Gastrocnemius medialis (tissue), 4 donors: ENCODE measurements around the gene TRIM67. TPM values are rescaled to one million over a fixed set of nuclear protein-coding genes. Genes with fewer than 3 reads are reported as not detected.
A peak's percentile ranks its signal among the peaks of the same experiment; 100 is the strongest.

Source experiments
- ATAC-seq, 2 donors: fragments of 150-250 bp; one replicate each; pipeline ENCODE4 v1.9.1; 2016
- DNase-seq, 2 donors: peaks; one replicate each; pipeline ENCODE4 v3.0.0-alpha.2; 2019
- H3K27ac ChIP-seq, 4 donors: fragments of 200-600 bp; sonication (generic); 1 replicate in 1 of 4; 2 replicates in 3 of 4; pipeline ENCODE4 v1.5.1; 2016 to 2018; ENCODE audit warnings: mild to moderate bottlenecking in 2 of 4, moderate library complexity in 1 of 4
- H3K27me3 ChIP-seq, 3 donors: fragments of 200-600 bp; sonication (generic) in 2 of 3; 1 replicate in 1 of 3; 2 replicates in 2 of 3; pipeline versions ENCODE4 v1.5.1 to v1.6.0; 2016 to 2019; ENCODE audit warnings: mild to moderate bottlenecking in 1 of 3, moderate library complexity in 1 of 3
- H3K36me3 ChIP-seq, 2 donors: fragments of 200-600 bp; sonication (generic) in 1 of 2; one replicate each; pipeline ENCODE4 v1.5.1; 2017 to 2018
- H3K4me1 ChIP-seq, 2 donors: fragments of 200-600 bp; sonication (generic) in 1 of 2; one replicate each; pipeline ENCODE4 v1.5.1; 2016 to 2017; ENCODE audit warnings: mild to moderate bottlenecking in 2 of 2
- H3K4me3 ChIP-seq, 4 donors: fragments of 200-600 bp; sonication (generic) in 3 of 4; 1 replicate in 1 of 4; 2 replicates in 3 of 4; pipeline ENCODE4 v1.5.1; 2016 to 2019; ENCODE audit warnings: mild to moderate bottlenecking in 2 of 4
- H3K9me3 ChIP-seq, 3 donors: fragments of 200-600 bp; sonication (generic) in 2 of 3; 1 replicate in 1 of 3; 2 replicates in 2 of 3; pipeline ENCODE4 v1.5.1; 2016 to 2019
- CTCF ChIP-seq, 5 experiments: fragments of 450-650 bp in 3 of 5; fragments of 200-600 bp in 2 of 5; sonication (generic) in 2 of 5; IDR thresholded peaks in 4 of 5; conservative IDR thresholded peaks in 1 of 5; 1 replicate in 4 of 5; 2 replicates in 1 of 5; pipeline ENCODE4 v1.5.1; 2016 to 2019; ENCODE audit warnings: antibody characterized with exemption in 5 of 5, mild to moderate bottlenecking in 3 of 5, moderate library complexity in 3 of 5
- POLR2A ChIP-seq, 2 donors: fragments of 450-650 bp; IDR thresholded peaks; one replicate each; pipeline ENCODE4 v1.6.1; 2017; ENCODE audit warnings: antibody characterized with exemption in 2 of 2, mild to moderate bottlenecking in 2 of 2, moderate library complexity in 2 of 2
- in situ Hi-C, 4 donors: fragments of 200-750 bp; cut with MboI; loops; one replicate each; pipeline versions ENCODE4 v1.15.0 to v1.8.0; 2017; ENCODE audit warnings: low sequenced_read_pairs in 4 of 4
- intact Hi-C: fragments of 100-400 bp; cut with DNase I; formaldehyde crosslinking; loops from one replicate; pipeline ENCODE4 v1.15.1; 2023; ENCODE audit warnings: low total_unique reads
- total RNA-seq, 4 donors: library from RNA; depleted of rRNA; stranded (reverse); fragments of >200 nt; gene quantifications; one replicate each; pipeline versions ENCODE4 v1.1.0 to v1.2.3, GENCODE V29; 2016

Gene TRIM67
- total RNA-seq, 4 donors from 2014 or later = not detected

- DNase-seq (no peak), ATAC-seq (no peak)
- no peak for TF ChIP-seq POLR2A (IDR thresholded peaks at IDR 0.05)
- no peak for TF ChIP-seq CTCF (IDR thresholded peaks at IDR 0.05 in 4 of 5, conservative IDR thresholded peaks at IDR 0.05 in 1 of 5)
- Histone ChIP-seq H3K27me3 (no peaks in the 10 kb centered on the region), H3K27ac (no peak overlapping the region), H3K4me1 (peaks cover 5 to 9% of the 10 kb centered on the region in 2 donors), H3K9me3 (no peaks in the 10 kb centered on the region), H3K36me3 (peaks cover 0 to 22% of the 10 kb centered on the region in 2 donors), H3K4me3 (no peak overlapping the region)
- intact Hi-C loops = loop anchor here (10.0 kb wide), 2 partner anchors 176 to 1306 kb away; partner anchors contain the start of gene EGLN1
- in situ Hi-C loops = loop anchor here in 1 of 4 donors (10.0 kb wide), 1 partner anchor 86 kb away; the partner anchor contains the start of genes EXOC8 and SPRTN
These were observed 86.9 kb downstream of the TRIM67 start for GRCh38 chr1:231248778-231249177.

GRCh38 chr1:231252336-231252735 is 90.5 kb downstream of the TRIM67 start:
- no peak for DNase-seq
- ATAC-seq = no peak
- in situ Hi-C loops (no loop called here), intact Hi-C loops (no loop called here)
- TF ChIP-seq POLR2A (IDR thresholded peaks at IDR 0.05) (no peak), CTCF (IDR thresholded peaks at IDR 0.05 in 4 of 5, conservative IDR thresholded peaks at IDR 0.05 in 1 of 5) (no peak)
- Histone ChIP-seq H3K4me3 (no peak overlapping the region), H3K9me3 (no peaks in the 10 kb centered on the region), H3K27me3 (no peaks in the 10 kb centered on the region), H3K27ac (no peak overlapping the region), H3K36me3 (peaks cover 0 to 49% of the 10 kb centered on the region in 2 donors), H3K4me1 (peaks cover 0 to 5% of the 10 kb centered on the region in 2 donors)

GRCh38 chr1:231260351-231260750 is 98.5 kb downstream of the TRIM67 start:
- TF ChIP-seq POLR2A (IDR thresholded peaks at IDR 0.05) (no peak), CTCF (IDR thresholded peaks at IDR 0.05 in 4 of 5, conservative IDR thresholded peaks at IDR 0.05 in 1 of 5) (no peak)
- Histone ChIP-seq H3K4me3 (no peak overlapping the region), H3K9me3 (no peaks in the 10 kb centered on the region), H3K27me3 (no peaks in the 10 kb centered on the region), H3K27ac (no peak overlapping the region), H3K36me3 (peaks cover 2 to 88% of the 10 kb centered on the region in 2 donors), H3K4me1 (no peaks in the 10 kb centered on the region)
- DNase-seq (no peak), ATAC-seq (no peak)
- intact Hi-C loops = no loop called here
- in situ Hi-C loops = no loop called here

GRCh38 chr1:231264642-231265041 is 102.8 kb downstream of the TRIM67 start:
- Histone ChIP-seq H3K36me3 (peaks cover 2 to 94% of the 10 kb centered on the region in 2 donors), H3K27ac (no peak overlapping the region), H3K4me1 (no peaks in the 10 kb centered on the region), H3K27me3 (no peaks in the 10 kb centered on the region), H3K4me3 (no peak overlapping the region), H3K9me3 (no peaks in the 10 kb centered on the region)
- peak in 1 of 2 donors; percentile 33 for ATAC-seq
- TF ChIP-seq POLR2A (IDR thresholded peaks at IDR 0.05) (no peak), CTCF (IDR thresholded peaks at IDR 0.05 in 4 of 5, conservative IDR thresholded peaks at IDR 0.05 in 1 of 5) (no peak)
- in situ Hi-C loops = no loop called here
- intact Hi-C loops = no loop called here
- DNase-seq = no peak

GRCh38 chr1:231265379-231265778 is 103.5 kb downstream of the TRIM67 start:
- TF ChIP-seq CTCF (IDR thresholded peaks at IDR 0.05 in 4 of 5, conservative IDR thresholded peaks at IDR 0.05 in 1 of 5) (no peak), POLR2A (IDR thresholded peaks at IDR 0.05) (no peak)
- intact Hi-C loops (no loop called here), in situ Hi-C loops (no loop called here)
- no peaks in the 10 kb centered on the region for H3K4me1 ChIP-seq
- no peaks in the 10 kb centered on the region for H3K27me3 ChIP-seq
- H3K36me3 ChIP-seq = peaks cover 2 to 94% of the 10 kb centered on the region in 2 donors
- no peak overlapping the region for H3K27ac ChIP-seq
- no peak for DNase-seq
- no peak for ATAC-seq
- H3K9me3 ChIP-seq = no peaks in the 10 kb centered on the region
- H3K4me3 ChIP-seq = no peak overlapping the region
